Muscle of leg (tissue), 11 donors: ENCODE measurements around the gene PEF1. TPM values are rescaled to one million over a fixed set of nuclear protein-coding genes. Genes with fewer than 3 reads are reported as not detected.
"Not testable (repeated sequence)": the region's sequence is repeated elsewhere in the genome, so short reads cannot be mapped to it uniquely, and the experiment has no call there.

ENCODE experiments used
- DNase-seq: peaks from one replicate; pipeline ENCODE4 v3.0.0; 2013
- H3K27ac ChIP-seq: one replicate; pipeline ENCODE4 v1.5.1; 2013; ENCODE audit warnings: mild to moderate bottlenecking, low read length, control low read depth
- H3K27me3 ChIP-seq: one replicate; pipeline ENCODE4 v1.6.1; 2013; ENCODE audit warnings: low read length; ENCODE audit not compliant: control insufficient read depth, insufficient read depth
- H3K36me3 ChIP-seq: one replicate; pipeline ENCODE4 v1.6.1; 2013; ENCODE audit warnings: low read length; ENCODE audit not compliant: control insufficient read depth, insufficient read depth
- H3K4me1 ChIP-seq: one replicate; pipeline ENCODE4 v1.6.1; 2013; ENCODE audit warnings: low read length; ENCODE audit not compliant: control insufficient read depth, insufficient read depth
- H3K4me3 ChIP-seq: one replicate; pipeline ENCODE4 v1.5.1; 2013; ENCODE audit warnings: low read length, control low read depth
- H3K9me3 ChIP-seq: replicated peaks from 2 replicates; pipeline ENCODE4 v1.6.1; 2013; ENCODE audit warnings: low read depth, low read length; ENCODE audit not compliant: control insufficient read depth
- WGBS: methylation state at CpG from one replicate; pipeline ENCODE4 v1.1.5; 2013; ENCODE audit warnings: missing lambda C conversion rate; ENCODE audit not compliant: insufficient coverage; 5-methylcytosine and 5-hydroxymethylcytosine counted together
- polyA plus RNA-seq, 8 donors: library from polyadenylated mRNA; unstranded; fragments of 120-200 nt; gene quantifications; one replicate each; pipeline versions ENCODE4 v1.2.1 to v1.2.3, GENCODE V29; 2013; ENCODE audit warnings: inconsistent platforms in 1 of 8, low replicate concordance in 1 of 8; ENCODE audit not compliant: insufficient read length in 8 of 8, insufficient read depth in 1 of 8
- total RNA-seq: library from RNA; stranded (reverse); fragments of 120-200 nt; gene quantifications from one replicate; pipeline ENCODE4 v1.2.4, GENCODE V29; 2013

The PEF1 gene
- total and polyA plus RNA-seq, 9 donors = 34.2 to 46.6 (median 42.2) TPM

GRCh38 chr1:31587720-31588423, 56.8 kb downstream of the PEF1 start:
- H3K27ac ChIP-seq = no peak overlapping the region
- no peaks in the 10 kb centered on the region for H3K36me3 ChIP-seq
- DNase-seq = no peak
- 60% methylated on average over 12 of the region's 14 CpGs for WGBS
- H3K4me3 ChIP-seq = no peak overlapping the region
- H3K4me1 ChIP-seq = peaks cover 58% of the 10 kb centered on the region
- peaks cover 19% of the 10 kb centered on the region for H3K27me3 ChIP-seq
- no peaks in the 10 kb centered on the region for H3K9me3 ChIP-seq

GRCh38 chr1:31587328-31587699, 57.4 kb downstream of the PEF1 start:
- H3K4me3 ChIP-seq, H3K36me3 ChIP-seq, H3K27ac ChIP-seq, DNase-seq, H3K9me3 ChIP-seq: not testable (repeated sequence)
- 60% methylated on average over 1 of the region's 5 CpGs for WGBS
- Histone ChIP-seq H3K4me1 (peaks cover 63% of the 10 kb centered on the region), H3K27me3 (peaks cover 19% of the 10 kb centered on the region)

- Histone ChIP-seq H3K4me1 (peaks cover 60% of the 10 kb centered on the region), H3K27me3 (peaks cover 19% of the 10 kb centered on the region), H3K4me3 (no peak overlapping the region), H3K27ac (no peak overlapping the region), H3K36me3 (no peaks in the 10 kb centered on the region), H3K9me3 (no peaks in the 10 kb centered on the region)
- DNase-seq = no peak
- WGBS = 11% methylated on average over 37 of the region's 47 CpGs
Measured at GRCh38 chr1:31586376-31587327, 58.0 kb downstream of the PEF1 start.

GRCh38 chr1:31585736-31586365, 58.8 kb downstream of the PEF1 start:
- DNase-seq = no peak
- 60% methylated on average over 1 of the region's 11 CpGs for WGBS
- no peak overlapping the region for H3K4me3 ChIP-seq
- no peak overlapping the region for H3K27ac ChIP-seq
- no peaks in the 10 kb centered on the region for H3K36me3 ChIP-seq
- H3K9me3 ChIP-seq = no peaks in the 10 kb centered on the region
- peaks cover 63% of the 10 kb centered on the region for H3K4me1 ChIP-seq
- peaks cover 19% of the 10 kb centered on the region for H3K27me3 ChIP-seq

GRCh38 chr1:31584869-31585735, 59.6 kb downstream of the PEF1 start:
- Histone ChIP-seq H3K4me1 (peaks cover 68% of the 10 kb centered on the region), H3K36me3 (no peaks in the 10 kb centered on the region), H3K4me3 (no peak overlapping the region), H3K27me3 (peaks cover 19% of the 10 kb centered on the region), H3K9me3 (no peaks in the 10 kb centered on the region), H3K27ac (no peak overlapping the region)
- 89% methylated on average over 27 of the region's 27 CpGs for WGBS
- no peak for DNase-seq

- Histone ChIP-seq H3K27me3 (peaks cover 15% of the 10 kb centered on the region), H3K4me3 (no peak overlapping the region), H3K4me1 (peaks cover 77% of the 10 kb centered on the region), H3K9me3 (no peaks in the 10 kb centered on the region), H3K36me3 (no peaks in the 10 kb centered on the region), H3K27ac (peak overlapping the region; percentile 59)
- 73% methylated on average over 12 of the region's 13 CpGs for WGBS
- peak; percentile 76 for DNase-seq
Measured at GRCh38 chr1:31583995-31584868, 60.4 kb downstream of the PEF1 start.

- Histone ChIP-seq H3K4me1 (peaks cover 74% of the 10 kb centered on the region), H3K4me3 (no peak overlapping the region), H3K27ac (peak overlapping the region; percentile 59), H3K36me3 (no peaks in the 10 kb centered on the region), H3K9me3 (no peaks in the 10 kb centered on the region), H3K27me3 (peaks cover 9% of the 10 kb centered on the region)
- 80% methylated on average over 12 of the region's 16 CpGs for WGBS
- DNase-seq = peak; percentile 62
Measured at GRCh38 chr1:31583082-31583994, 61.3 kb downstream of the PEF1 start.
